Transverse colon (tissue), 4 donors: ENCODE data around the gene RNF215.

Source experiments
- EP300 ChIP-seq: sonication (generic); formaldehyde crosslinking; IDR thresholded peaks from one replicate; pipeline ENCODE4 v1.6.1; 2017; ENCODE audit warnings: antibody characterized with exemption, low read depth
- POLR2A ChIP-seq: fragments of 450-650 bp; IDR thresholded peaks from one replicate; pipeline ENCODE4 v1.6.1; 2016; ENCODE audit warnings: antibody characterized with exemption, mild to moderate bottlenecking, moderate library complexity
- POLR2AphosphoS5 ChIP-seq, 3 donors: sonication (generic); formaldehyde crosslinking; IDR thresholded peaks; one replicate each; pipeline ENCODE4 v1.6.1; 2016; ENCODE audit warnings: antibody characterized with exemption in 3 of 3
- TF ChIP-seq, protein P1 (sequence below), 5 experiments: fragments of 200-600 bp in 3 of 5; fragments of 450-650 bp in 2 of 5; sonication (generic) in 3 of 5; IDR thresholded peaks; 1 replicate in 2 of 5; 2 replicates in 3 of 5; pipeline ENCODE4 v1.5.1; 2016 to 2017; ENCODE audit warnings: antibody characterized with exemption in 5 of 5, inconsistent platforms in 3 of 5, mild to moderate bottlenecking in 2 of 5, moderate library complexity in 1 of 5

DNA sequence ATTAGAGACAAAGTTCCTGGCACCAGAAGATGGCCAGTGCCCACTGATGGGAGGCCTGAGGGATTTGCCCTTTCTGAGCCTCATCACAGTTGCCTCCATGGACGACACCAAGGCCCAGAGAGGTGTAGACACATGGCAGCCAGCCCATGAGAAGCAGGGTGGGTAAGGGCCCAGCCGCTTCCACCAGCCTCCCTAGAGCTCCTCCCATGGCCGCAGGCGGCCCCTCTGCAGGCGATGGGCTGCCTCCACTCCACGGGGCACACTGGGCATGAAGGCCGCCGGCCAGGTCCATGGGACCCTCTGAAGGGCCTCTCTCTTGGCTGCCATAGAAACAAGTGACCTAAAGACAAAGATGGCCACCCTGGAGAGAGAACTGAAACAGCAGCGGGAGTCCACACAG is 15.9 kb downstream of the RNF215 start:
- no peak for TF ChIP-seq POLR2AphosphoS5 (IDR thresholded peaks at IDR 0.05)
- TF ChIP-seq, protein P1, sequence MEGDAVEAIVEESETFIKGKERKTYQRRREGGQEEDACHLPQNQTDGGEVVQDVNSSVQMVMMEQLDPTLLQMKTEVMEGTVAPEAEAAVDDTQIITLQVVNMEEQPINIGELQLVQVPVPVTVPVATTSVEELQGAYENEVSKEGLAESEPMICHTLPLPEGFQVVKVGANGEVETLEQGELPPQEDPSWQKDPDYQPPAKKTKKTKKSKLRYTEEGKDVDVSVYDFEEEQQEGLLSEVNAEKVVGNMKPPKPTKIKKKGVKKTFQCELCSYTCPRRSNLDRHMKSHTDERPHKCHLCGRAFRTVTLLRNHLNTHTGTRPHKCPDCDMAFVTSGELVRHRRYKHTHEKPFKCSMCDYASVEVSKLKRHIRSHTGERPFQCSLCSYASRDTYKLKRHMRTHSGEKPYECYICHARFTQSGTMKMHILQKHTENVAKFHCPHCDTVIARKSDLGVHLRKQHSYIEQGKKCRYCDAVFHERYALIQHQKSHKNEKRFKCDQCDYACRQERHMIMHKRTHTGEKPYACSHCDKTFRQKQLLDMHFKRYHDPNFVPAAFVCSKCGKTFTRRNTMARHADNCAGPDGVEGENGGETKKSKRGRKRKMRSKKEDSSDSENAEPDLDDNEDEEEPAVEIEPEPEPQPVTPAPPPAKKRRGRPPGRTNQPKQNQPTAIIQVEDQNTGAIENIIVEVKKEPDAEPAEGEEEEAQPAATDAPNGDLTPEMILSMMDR (IDR thresholded peaks at IDR 0.05) = no peak
- no peak for TF ChIP-seq POLR2A
- TF ChIP-seq EP300 = no peak
